Measurements from ENCODE around the gene FBH1.

- TF ChIP-seq CTCF (IDR thresholded peaks at IDR 0.05) (no peak), EZH2phosphoT487 (IDR thresholded peaks at IDR 0.05) (no peak)
Observed at GRCh38 chr10:5911670-5912069, 21.6 kb downstream of the FBH1 start.

All from neural progenitor cell (in vitro differentiated cells).